ENCODE measurements around the gene FCER2.
"Not testable (repeated sequence)": the region's sequence is repeated elsewhere in the genome, so short reads cannot be mapped to it uniquely, and the experiment has no call there.

Gene FCER2

DNA sequence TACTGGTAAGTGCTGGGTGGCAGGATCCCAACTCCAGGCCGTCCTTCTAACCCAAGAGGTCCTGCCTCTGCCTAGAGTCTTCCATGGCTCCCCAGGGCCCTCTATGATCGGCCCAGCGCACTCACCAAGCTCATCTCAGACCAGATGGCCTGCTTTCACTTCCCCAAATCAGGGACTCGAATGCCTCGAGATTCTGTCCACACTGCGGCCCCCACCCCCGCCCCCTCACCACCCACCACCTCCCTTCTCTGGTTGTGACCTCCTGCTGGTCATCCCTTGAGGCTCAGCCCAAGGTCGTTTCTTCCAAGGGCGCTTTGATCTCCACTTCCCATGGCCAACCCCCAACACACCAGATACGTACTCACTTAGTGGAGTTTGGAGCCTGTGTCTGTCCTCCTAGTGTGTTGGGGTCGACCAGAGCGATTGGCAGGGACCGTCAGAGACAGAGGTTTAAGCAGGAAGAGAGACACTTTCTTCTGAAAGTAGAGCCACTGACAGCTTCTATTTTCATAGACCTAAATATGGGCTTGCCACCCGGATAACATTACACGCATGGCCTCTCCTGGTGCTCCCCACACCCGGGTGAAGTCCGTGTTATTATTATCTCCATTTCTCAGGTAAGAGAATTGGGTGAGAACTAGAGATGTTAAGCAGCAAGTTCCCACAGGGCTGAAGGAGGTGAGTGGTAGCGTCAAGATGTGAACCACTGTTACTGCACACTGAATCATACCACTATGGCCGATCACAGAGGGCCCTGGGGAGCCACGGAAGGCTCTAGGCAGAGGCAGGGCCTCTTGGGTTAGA, at the start of gene FCER2:
Gene FCER2, minus strand, starts transcription at position 478 of the 804 bp plus-strand sequence. CDS start 2,371 bp downstream, outside the sequence.
- CTCF ChIA-PET, result interaction anchor here (0.7 kb wide), 1 partner anchor 45 kb away, joined by 3 read pairs; no protein-coding TSS in a partner anchor
- no peak within 1 kb of the TSS for H3K27ac ChIP-seq
- POLR2A ChIA-PET (ENCODE audit: low non-redundant PET), result interaction anchor here (0.5 kb wide), 1 partner anchor 111 kb away, joined by 5 read pairs; no protein-coding TSS in a partner anchor
- DNase-seq (ENCODE audit: low spot score), result no peak
- TF ChIP-seq CTCF (conservative IDR thresholded peaks at IDR 0.05; ENCODE audit: low read depth), result no peak

DNA sequence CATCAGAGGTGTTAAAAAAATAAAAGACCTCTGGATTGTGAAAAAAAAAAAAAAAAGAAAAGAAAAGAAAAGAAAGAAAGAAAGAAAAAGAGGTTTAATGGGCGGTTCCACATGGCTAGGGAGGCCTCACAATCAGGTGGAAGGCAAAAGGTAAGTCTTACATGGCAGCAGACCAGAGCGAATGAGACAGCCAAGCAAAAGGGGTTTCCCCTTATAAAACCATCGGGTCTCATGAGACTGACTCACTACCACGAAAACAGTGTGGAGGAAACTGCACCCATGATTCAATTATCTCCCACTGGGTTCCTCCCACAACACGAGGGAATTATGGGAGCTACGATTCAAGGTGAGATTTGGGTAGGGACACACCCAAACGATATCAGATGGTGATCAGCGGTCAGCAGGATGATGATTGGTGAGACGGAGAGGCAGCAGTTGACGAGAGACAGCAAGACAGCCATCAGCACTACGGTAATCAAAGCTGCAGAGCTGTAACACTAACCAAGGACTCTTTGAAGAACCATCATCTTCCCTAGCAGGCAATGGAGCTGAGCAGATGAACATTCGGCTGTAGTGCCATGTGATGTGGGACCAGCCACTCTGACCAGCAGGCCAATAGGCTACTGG, 49.3 kb upstream of the FCER2 start:
- DNase-seq (ENCODE audit: low spot score), result no peak
- ChIA-PET CTCF (interaction anchor here (0.8 to 1.2 kb wide), 2 partner anchors 9 to 48 kb away, joined by 3 to 5 read pairs; no protein-coding TSS in a partner anchor), POLR2A (ENCODE audit: low non-redundant PET) (no interaction called here)
- no peak for TF ChIP-seq CTCF (conservative IDR thresholded peaks at IDR 0.05; ENCODE audit: low read depth)
- H3K27ac ChIP-seq, result no peak overlapping the region

- no peak overlapping the region for H3K27ac ChIP-seq
- ChIA-PET POLR2A (ENCODE audit: low non-redundant PET) (no interaction called here), CTCF (no interaction called here)
- TF ChIP-seq CTCF (conservative IDR thresholded peaks at IDR 0.05; ENCODE audit: low read depth), result no peak
- DNase-seq (ENCODE audit: low spot score), result peak; percentile 27
Measured at GRCh38 chr19:7748756-7749155, 46.8 kb upstream of the FCER2 start.

- H3K27ac ChIP-seq, result no peak overlapping the region
- CTCF ChIA-PET, result interaction anchor here (0.6 kb wide), 1 partner anchor 51 kb away, joined by 3 read pairs; no protein-coding TSS in a partner anchor
- DNase-seq (ENCODE audit: low spot score), result no peak
- POLR2A ChIA-PET (ENCODE audit: low non-redundant PET), result no interaction called here
- TF ChIP-seq CTCF (conservative IDR thresholded peaks at IDR 0.05; ENCODE audit: low read depth), result no peak
Measured at GRCh38 chr19:7748171-7748570, 46.2 kb upstream of the FCER2 start.

- POLR2A ChIA-PET (ENCODE audit: low non-redundant PET), result no interaction called here
- no peak for DNase-seq (ENCODE audit: low spot score)
- CTCF ChIA-PET, result interaction anchor here (0.6 kb wide), 2 partner anchors 52 to 602 kb away, joined by 3 read pairs; no protein-coding TSS in a partner anchor
- no peak for TF ChIP-seq CTCF (conservative IDR thresholded peaks at IDR 0.05; ENCODE audit: low read depth)
- no peak within 1 kb of the TSS for H3K27ac ChIP-seq
Measured at GRCh38 chr19:7746903-7747884, 45.3 kb upstream of the FCER2 start, which contains the start of gene CD209. CD209 (minus strand) TSS chr19:7747534; CDS start chr19:7747511, 23 bp downstream.

DNA sequence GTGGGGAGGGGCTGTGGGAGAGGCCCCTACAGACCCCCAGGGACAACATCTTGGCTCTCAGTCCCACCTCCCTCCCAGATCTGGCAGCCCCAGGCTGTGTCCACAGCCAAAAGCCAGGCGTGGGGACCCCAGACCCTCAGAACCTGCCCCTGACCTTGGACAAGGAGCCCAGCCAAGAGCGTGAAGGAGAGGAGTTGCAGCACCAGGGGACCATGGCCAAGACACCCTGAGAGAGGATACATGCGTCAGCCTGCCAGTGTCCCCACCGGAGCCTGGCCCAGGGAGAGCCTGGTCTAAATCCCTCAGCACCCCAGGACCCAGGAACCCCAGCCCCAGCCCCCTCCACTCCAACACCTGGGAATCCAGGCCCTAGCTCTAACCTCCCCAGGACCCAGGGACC, 44.4 kb upstream of the FCER2 start:
- DNase-seq (ENCODE audit: low spot score); POLR2A ChIA-PET (ENCODE audit: low non-redundant PET); H3K27ac ChIP-seq; CTCF ChIA-PET: not testable (repeated sequence)

All from RWPE1 (cell line).